HUDEP-2 (cell line): ENCODE results near the gene AOC1.
"Not testable (repeated sequence)": the region's sequence is repeated elsewhere in the genome, so short reads cannot be mapped to it uniquely, and the experiment has no call there.

ENCODE experiments used
- DNase-seq, 76 experiments: peaks; one replicate each; lab custom pipeline; 2025; ENCODE audit not compliant: unreplicated experiment in 76 of 76; lab: John Stamatoyannopoulos, UW

The AOC1 gene, protein sequence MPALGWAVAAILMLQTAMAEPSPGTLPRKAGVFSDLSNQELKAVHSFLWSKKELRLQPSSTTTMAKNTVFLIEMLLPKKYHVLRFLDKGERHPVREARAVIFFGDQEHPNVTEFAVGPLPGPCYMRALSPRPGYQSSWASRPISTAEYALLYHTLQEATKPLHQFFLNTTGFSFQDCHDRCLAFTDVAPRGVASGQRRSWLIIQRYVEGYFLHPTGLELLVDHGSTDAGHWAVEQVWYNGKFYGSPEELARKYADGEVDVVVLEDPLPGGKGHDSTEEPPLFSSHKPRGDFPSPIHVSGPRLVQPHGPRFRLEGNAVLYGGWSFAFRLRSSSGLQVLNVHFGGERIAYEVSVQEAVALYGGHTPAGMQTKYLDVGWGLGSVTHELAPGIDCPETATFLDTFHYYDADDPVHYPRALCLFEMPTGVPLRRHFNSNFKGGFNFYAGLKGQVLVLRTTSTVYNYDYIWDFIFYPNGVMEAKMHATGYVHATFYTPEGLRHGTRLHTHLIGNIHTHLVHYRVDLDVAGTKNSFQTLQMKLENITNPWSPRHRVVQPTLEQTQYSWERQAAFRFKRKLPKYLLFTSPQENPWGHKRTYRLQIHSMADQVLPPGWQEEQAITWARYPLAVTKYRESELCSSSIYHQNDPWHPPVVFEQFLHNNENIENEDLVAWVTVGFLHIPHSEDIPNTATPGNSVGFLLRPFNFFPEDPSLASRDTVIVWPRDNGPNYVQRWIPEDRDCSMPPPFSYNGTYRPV

GRCh38 chr7:150852371-150852905 lies at the start of gene AOC1:
Gene AOC1, plus strand, starts transcription at chr7:150852517. Its CDS starts 3,954 bp downstream, at chr7:150856471.
- no peak for DNase-seq

DNA sequence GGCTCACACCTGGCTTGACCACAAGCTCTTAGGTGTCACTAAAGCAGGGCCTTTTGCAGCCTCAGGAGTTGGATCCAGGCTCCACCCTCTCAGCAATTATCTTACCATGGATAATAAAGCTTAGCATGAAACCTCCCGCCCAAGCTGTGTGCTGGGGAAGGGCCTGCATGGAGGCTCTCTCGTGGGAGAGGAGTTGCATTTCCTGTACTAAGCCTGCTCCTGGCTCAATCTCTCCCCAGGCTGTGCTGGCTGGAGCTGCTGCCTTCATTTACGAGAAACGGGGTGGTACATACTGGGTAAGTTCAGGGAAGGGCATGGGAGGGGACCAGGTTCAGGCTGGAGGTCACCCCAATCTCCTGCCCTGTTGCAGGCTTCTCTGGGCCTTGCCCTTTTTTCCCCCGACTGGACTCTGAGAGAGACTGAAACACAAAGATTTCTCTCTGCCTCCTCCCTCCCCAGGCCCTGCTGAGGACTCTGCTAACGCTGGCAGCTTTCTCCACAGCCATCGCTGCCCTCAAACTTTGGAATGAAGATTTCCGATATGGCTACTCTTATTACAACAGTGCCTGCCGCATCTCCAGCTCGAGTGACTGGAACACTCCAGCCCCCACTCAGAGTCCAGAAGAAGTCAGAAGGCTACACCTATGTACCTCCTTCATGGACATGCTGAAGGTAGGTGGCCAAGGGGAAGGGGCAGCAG lies 49.0 kb upstream of the AOC1 start:
- no peak for DNase-seq

- DNase-seq = no peak
Measured at GRCh38 chr7:150804802-150805201, 47.5 kb upstream of the AOC1 start.

DNA sequence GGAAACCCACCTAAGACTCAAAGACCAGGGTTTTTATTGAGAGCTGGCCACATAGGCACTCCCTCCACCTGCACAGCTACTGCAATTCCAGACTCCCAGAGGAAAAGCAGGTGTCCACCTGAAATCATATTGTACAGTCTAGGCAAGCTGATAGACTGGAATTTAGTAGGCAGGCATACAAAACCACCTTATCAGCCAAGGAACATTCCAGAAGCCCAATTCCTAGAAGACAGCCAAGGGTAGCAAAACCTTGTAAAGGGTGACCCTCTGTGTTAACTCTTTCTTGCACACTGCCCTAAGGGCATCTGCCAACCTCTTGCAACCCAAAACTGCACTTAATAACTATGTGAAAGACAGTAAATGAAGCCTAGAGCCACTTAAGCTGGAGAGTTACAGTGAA lies 46.5 kb upstream of the AOC1 start:
- no peak for DNase-seq

GRCh38 chr7:150806454-150806853 lies 45.9 kb upstream of the AOC1 start:
- no peak for DNase-seq

- DNase-seq = no peak
Measured at GRCh38 chr7:150806863-150807262, 45.5 kb upstream of the AOC1 start.

GRCh38 chr7:150807616-150808438 lies 44.5 kb upstream of the AOC1 start:
- not testable (repeated sequence) for DNase-seq

GRCh38 chr7:150814328-150815001 lies 37.9 kb upstream of the AOC1 start:
- DNase-seq = no peak

- DNase-seq = no peak
Measured at GRCh38 chr7:150818971-150819370, 33.3 kb upstream of the AOC1 start.

GRCh38 chr7:150820148-150820547 lies 32.2 kb upstream of the AOC1 start:
- no peak for DNase-seq

- no peak for DNase-seq
Measured at GRCh38 chr7:150820578-150821198, 31.6 kb upstream of the AOC1 start.

- DNase-seq = no peak
Measured at GRCh38 chr7:150823043-150823442, 29.3 kb upstream of the AOC1 start.

DNA sequence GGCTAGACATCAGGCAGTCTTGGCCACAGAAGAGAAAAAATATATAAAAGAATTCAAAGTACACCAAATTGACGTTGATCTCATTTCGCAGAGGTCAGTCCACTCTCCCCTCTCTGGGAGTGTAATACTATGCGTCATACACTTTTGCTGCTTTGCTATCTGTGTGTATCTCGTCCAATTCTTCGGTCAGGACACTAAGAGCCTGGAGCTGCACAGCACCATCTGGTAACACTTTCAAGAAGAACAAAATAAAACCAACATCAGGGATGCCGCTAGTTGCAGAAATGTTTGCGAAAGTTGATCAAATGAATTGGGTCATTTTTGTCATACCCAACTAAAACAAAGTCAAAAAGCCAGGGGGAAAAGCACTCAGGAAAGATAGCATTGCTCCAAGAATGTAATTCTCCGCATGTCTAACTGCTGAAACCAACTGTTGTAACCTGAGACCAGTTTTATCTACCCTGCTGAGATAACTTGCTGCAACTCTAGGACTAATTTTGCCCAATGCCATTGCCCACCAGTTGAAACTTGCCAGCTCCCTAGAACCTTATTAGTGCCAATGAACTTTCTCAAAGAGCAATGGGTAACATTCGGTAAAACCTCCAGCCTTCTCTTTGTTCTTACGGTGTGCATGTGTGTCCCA lies 28.7 kb upstream of the AOC1 start:
- no peak for DNase-seq

DNA sequence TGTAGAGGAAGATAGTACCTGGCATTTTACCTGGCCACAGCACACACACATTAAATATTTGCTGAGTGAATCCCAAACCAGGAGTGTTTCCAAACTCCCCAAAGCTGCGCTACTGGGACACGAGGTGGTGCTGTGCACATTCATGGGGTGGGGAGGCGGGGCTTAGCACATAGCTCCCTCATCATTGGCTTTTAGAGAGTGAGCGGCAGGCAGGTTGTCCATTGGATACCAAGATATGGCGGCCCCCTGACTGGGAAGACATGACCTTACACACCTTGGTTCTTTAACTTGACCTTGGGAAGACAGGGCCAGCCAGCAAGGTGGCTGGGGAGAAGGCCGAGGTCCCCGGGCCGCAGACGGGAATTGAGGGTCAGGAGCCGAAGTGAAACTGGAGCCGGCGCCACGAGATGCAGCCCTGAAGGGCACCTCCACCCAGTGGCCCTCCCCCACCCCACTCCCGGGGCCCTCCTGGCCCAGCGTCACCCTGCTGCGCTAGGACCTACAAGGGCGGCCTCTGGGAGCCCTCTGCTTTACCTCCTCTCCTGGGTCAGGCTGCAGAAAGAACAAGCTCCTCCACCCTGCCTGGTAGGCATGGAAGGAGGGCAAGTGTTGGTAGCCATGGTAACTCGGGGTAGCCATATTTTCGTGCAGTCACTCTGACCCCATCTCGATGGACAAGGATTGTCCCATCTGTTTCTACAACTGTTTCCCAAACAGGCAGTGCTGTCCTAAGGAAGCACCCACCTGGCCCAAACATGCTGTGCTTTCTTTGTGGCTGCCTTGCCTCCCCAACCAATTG lies 27.7 kb upstream of the AOC1 start:
- DNase-seq = no peak

- no peak for DNase-seq
Measured at GRCh38 chr7:150826061-150826849, 26.1 kb upstream of the AOC1 start.

- DNase-seq = no peak
Measured at GRCh38 chr7:150828384-150828783, 23.9 kb upstream of the AOC1 start.

DNA sequence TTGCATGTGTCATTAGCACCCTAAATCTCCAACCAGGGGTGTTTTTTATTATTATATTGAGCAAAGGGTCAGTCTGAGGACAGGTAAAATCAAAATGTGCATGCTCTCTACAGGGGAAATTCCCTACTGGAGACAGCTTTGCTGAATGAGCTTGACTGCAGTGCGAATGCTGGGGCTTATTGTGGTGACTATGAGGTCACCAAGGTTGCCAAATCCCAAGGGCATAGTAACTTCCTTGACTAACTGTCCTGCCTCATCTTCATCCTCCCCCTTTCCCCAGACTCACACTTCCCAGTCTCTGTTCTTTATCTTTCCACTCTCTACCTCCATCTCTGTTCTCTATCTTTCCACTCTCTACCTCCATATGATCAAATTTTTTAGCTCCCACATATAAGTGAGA lies 22.9 kb upstream of the AOC1 start:
- no peak for DNase-seq
